WI38 (cell line): ENCODE results near the gene TMEM125.

Experiments used
- H3K4me3 ChIP-seq: 2 replicates; pipeline ENCODE4 v1.5.1; 2011; ENCODE audit warnings: low read depth, mild to moderate bottlenecking, control low read depth, low read length
- CTCF ChIP-seq: IDR thresholded peaks from 2 replicates; pipeline ENCODE4 v1.5.1; 2012; ENCODE audit warnings: low read depth, mild to moderate bottlenecking, control low read depth, low read length

TMEM125 gene

GRCh38 chr1:43303471-43304313 lies 33.9 kb downstream of the TMEM125 start:
- no peak overlapping the region for H3K4me3 ChIP-seq
- TF ChIP-seq CTCF: no peak

GRCh38 chr1:43304314-43304681 lies 34.5 kb downstream of the TMEM125 start:
- no peak overlapping the region for H3K4me3 ChIP-seq
- no peak for TF ChIP-seq CTCF

- TF ChIP-seq CTCF: no peak
- H3K4me3 ChIP-seq: no peak overlapping the region
These were observed 35.1 kb downstream of the TMEM125 start for GRCh38 chr1:43304771-43305300.

GRCh38 chr1:43305461-43305860 lies 35.7 kb downstream of the TMEM125 start:
- no peak for TF ChIP-seq CTCF

GRCh38 chr1:43305926-43306687 lies 36.3 kb downstream of the TMEM125 start:
- no peak overlapping the region for H3K4me3 ChIP-seq
- no peak for TF ChIP-seq CTCF

More at GRCh38 chr1:43305461-43305860, 35.7 kb downstream of the TMEM125 start:
- H3K4me3 ChIP-seq: no peak overlapping the region

GRCh38 chr1:43306688-43307457 lies 37.1 kb downstream of the TMEM125 start:
- no peak for TF ChIP-seq CTCF

More at GRCh38 chr1:43306688-43307457, 37.1 kb downstream of the TMEM125 start:
- H3K4me3 ChIP-seq: no peak overlapping the region
